ENCODE data around the gene STXBP6. TPM values are rescaled to one million over a fixed set of nuclear protein-coding genes. Genes with fewer than 3 reads are reported as not detected.

The STXBP6 gene
- total RNA-seq, 1 donor from 2014 or later: 0.51 TPM

DNA sequence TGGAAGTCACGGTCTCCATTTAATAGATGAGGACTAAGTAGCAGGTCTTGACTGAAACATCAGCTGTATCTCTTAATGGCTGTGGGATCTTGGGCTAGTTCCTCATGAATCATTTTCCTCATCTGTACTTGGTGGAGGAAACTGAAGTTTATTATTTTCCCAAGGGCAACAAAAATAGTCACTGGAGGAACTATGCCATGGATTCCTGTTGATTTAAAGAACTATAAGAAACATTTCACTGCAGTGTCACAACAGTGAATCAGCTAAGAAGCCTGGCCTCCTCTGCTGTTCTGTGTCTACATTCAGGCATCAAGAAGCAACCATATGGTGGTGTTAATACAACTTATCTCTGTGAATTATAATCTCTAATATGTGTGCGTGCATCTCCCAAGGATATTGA lies 200.5 kb downstream of the STXBP6 start:
- no peak overlapping the region for H3K4me3 Mint-ChIP-seq (ENCODE audit: unreplicated experiment)
- peaks cover 6% of the 10 kb centered on the region for H3K27me3 Mint-ChIP-seq (ENCODE audit: unreplicated experiment)
- H3K4me1 Mint-ChIP-seq (ENCODE audit: unreplicated experiment): peaks cover 7% of the 10 kb centered on the region
- H3K27ac Mint-ChIP-seq (ENCODE audit: unreplicated experiment): no peak overlapping the region
- no peaks in the 10 kb centered on the region for H3K36me3 Mint-ChIP-seq (ENCODE audit: low read depth, unreplicated experiment)
- TF ChIP-seq, protein P1, sequence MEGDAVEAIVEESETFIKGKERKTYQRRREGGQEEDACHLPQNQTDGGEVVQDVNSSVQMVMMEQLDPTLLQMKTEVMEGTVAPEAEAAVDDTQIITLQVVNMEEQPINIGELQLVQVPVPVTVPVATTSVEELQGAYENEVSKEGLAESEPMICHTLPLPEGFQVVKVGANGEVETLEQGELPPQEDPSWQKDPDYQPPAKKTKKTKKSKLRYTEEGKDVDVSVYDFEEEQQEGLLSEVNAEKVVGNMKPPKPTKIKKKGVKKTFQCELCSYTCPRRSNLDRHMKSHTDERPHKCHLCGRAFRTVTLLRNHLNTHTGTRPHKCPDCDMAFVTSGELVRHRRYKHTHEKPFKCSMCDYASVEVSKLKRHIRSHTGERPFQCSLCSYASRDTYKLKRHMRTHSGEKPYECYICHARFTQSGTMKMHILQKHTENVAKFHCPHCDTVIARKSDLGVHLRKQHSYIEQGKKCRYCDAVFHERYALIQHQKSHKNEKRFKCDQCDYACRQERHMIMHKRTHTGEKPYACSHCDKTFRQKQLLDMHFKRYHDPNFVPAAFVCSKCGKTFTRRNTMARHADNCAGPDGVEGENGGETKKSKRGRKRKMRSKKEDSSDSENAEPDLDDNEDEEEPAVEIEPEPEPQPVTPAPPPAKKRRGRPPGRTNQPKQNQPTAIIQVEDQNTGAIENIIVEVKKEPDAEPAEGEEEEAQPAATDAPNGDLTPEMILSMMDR (IDR thresholded peaks at IDR 0.05; ENCODE audit: unreplicated experiment): no peak
- H3K9me3 Mint-ChIP-seq (ENCODE audit: unreplicated experiment): no peaks in the 10 kb centered on the region
- DNase-seq (ENCODE audit: low spot score): no peak

DNA sequence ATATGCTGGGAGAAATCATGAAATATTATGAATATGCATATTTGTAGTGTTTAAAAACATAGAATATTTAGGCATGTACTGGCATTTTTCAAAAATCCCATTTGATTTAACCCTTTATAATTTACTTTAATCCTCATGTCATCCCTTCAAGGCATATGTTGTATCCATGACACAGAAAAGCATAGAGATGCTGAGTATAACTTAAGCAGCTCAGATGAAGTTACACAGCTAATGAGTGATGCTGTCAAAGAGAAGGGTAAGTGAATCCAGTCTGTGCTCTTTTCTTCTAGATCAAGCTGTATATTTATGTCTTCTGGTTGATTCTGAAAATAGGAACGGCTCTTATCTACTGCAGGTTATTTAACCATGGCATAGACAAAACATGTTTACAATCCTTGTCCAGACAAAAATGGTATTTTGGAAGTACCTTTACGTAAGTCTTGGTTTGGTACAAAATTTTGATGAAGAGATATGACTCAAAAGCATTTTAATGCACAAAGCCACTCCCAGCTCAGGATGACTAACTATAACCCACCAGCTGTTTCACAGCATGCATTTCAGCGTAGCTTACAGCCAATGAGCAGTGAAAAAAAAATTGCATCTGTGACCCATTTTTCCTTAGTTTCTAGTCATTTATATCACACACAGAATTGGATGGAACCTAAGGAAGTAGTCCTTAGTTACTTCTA lies 201.7 kb downstream of the STXBP6 start:
- no peaks in the 10 kb centered on the region for H3K27me3 Mint-ChIP-seq (ENCODE audit: unreplicated experiment)
- no peak for DNase-seq (ENCODE audit: low spot score)

DNA sequence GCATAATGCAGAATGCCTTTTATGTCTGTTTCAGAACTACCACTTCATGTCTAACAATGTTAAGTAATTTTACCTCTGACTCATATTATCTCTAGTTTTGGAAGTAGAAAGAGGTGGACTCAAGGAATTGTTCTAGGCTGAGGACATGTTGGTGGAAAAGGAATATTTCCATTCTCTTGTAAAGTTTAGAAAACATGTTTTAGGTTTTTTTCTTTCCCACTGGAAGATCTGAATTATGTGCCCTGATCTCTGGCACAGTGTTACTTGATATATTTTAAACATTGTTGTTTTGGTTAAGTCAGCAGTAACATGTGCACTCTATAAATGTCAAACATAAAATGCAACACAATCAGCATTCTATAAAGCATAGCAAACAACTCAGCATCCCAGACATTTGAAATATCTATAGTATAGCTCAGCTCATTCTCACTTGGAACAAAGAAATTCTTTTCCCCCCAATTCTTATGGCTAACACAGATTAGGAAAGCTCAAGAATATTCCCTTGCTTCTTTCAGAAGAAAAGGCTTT lies 202.3 kb downstream of the STXBP6 start:
- Mint-ChIP-seq H3K27me3 (ENCODE audit: unreplicated experiment) (no peaks in the 10 kb centered on the region), H3K27ac (ENCODE audit: unreplicated experiment) (no peak overlapping the region), H3K9me3 (ENCODE audit: unreplicated experiment) (no peaks in the 10 kb centered on the region), H3K36me3 (ENCODE audit: low read depth, unreplicated experiment) (no peaks in the 10 kb centered on the region), H3K4me3 (ENCODE audit: unreplicated experiment) (no peak overlapping the region), H3K4me1 (ENCODE audit: unreplicated experiment) (no peaks in the 10 kb centered on the region)
- TF ChIP-seq, protein P1 (IDR thresholded peaks at IDR 0.05; ENCODE audit: unreplicated experiment): no peak
- DNase-seq (ENCODE audit: low spot score): no peak

More for the DNA sequence above, 201.7 kb downstream of the STXBP6 start:
- TF ChIP-seq, protein P1 (IDR thresholded peaks at IDR 0.05; ENCODE audit: unreplicated experiment): no peak
- Mint-ChIP-seq H3K4me1 (ENCODE audit: unreplicated experiment) (no peaks in the 10 kb centered on the region), H3K4me3 (ENCODE audit: unreplicated experiment) (no peak overlapping the region), H3K9me3 (ENCODE audit: unreplicated experiment) (no peaks in the 10 kb centered on the region), H3K27ac (ENCODE audit: unreplicated experiment) (no peak overlapping the region), H3K36me3 (ENCODE audit: low read depth, unreplicated experiment) (no peaks in the 10 kb centered on the region)

DNA sequence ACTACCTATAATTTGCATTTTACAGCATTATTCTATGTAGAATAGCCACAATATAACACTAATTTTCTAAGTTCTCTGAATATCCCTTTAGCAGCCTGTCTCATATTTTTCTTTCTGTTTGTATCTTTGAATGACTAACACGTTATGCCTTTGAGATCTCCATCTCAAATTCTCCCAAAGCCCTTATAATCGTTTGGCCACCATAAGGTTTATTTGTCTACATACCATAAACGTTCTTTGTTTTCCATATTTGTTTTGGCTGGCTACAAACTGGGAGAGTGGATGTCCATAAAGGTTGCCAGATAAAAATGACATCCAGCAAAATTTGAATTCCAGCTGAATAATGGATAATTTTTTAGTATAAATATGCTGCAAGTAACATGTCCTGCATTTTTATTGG lies 203.7 kb downstream of the STXBP6 start:
- Mint-ChIP-seq H3K27ac (ENCODE audit: unreplicated experiment) (no peak overlapping the region), H3K4me1 (ENCODE audit: unreplicated experiment) (no peaks in the 10 kb centered on the region), H3K36me3 (ENCODE audit: low read depth, unreplicated experiment) (no peaks in the 10 kb centered on the region), H3K9me3 (ENCODE audit: unreplicated experiment) (no peaks in the 10 kb centered on the region), H3K4me3 (ENCODE audit: unreplicated experiment) (no peak overlapping the region), H3K27me3 (ENCODE audit: unreplicated experiment) (no peaks in the 10 kb centered on the region)
- DNase-seq (ENCODE audit: low spot score): no peak
- TF ChIP-seq, protein P1 (IDR thresholded peaks at IDR 0.05; ENCODE audit: unreplicated experiment): no peak

DNA sequence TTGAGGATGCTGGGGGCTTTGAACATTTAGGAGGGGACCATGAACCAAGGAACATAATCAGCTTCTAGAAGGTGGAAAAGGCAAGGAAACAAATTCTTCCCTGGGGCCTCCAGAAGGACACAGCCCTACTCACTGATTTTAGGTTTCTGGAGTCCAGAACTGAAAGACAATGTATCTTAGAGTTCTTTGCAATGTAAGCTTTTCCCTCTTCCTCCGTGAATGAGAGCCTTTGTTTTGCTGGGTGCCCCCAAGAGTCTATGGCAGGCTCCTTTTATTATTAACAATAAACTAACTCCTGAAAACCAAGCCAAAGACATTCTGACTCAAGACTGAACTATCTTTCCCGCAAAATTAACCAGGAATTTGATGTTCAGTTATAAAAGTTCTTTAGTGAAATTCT lies 204.1 kb downstream of the STXBP6 start:
- Mint-ChIP-seq H3K27ac (ENCODE audit: unreplicated experiment) (no peak overlapping the region), H3K9me3 (ENCODE audit: unreplicated experiment) (no peaks in the 10 kb centered on the region), H3K36me3 (ENCODE audit: low read depth, unreplicated experiment) (no peaks in the 10 kb centered on the region), H3K4me1 (ENCODE audit: unreplicated experiment) (no peaks in the 10 kb centered on the region), H3K4me3 (ENCODE audit: unreplicated experiment) (no peak overlapping the region), H3K27me3 (ENCODE audit: unreplicated experiment) (no peaks in the 10 kb centered on the region)
- TF ChIP-seq, protein P1 (IDR thresholded peaks at IDR 0.05; ENCODE audit: unreplicated experiment): no peak
- no peak for DNase-seq (ENCODE audit: low spot score)

All from endothelial cell (in vitro differentiated cells).